ENCODE measurements around the gene CD44. TPM values are rescaled to one million over a fixed set of nuclear protein-coding genes. Genes with fewer than 3 reads are reported as not detected.

The CD44 gene
- total RNA-seq, 1 donor, result 1,071 TPM

GRCh38 chr11:35183326-35183925 lies 44.5 kb downstream of the CD44 start:
- Histone ChIP-seq H3K9me3 (ENCODE audit: low read depth, low read length) (no peaks in the 10 kb centered on the region), H3K4me3 (ENCODE audit: low read length) (no peak overlapping the region), H3K4me1 (ENCODE audit: insufficient read depth, low read length) (peaks cover 64% of the 10 kb centered on the region), H3K27me3 (ENCODE audit: insufficient read depth, low read length) (no peaks in the 10 kb centered on the region)

- Histone ChIP-seq H3K27me3 (ENCODE audit: insufficient read depth, low read length) (no peaks in the 10 kb centered on the region), H3K4me1 (ENCODE audit: insufficient read depth, low read length) (peaks cover 64% of the 10 kb centered on the region), H3K4me3 (ENCODE audit: low read length) (no peak overlapping the region), H3K9me3 (ENCODE audit: low read depth, low read length) (no peaks in the 10 kb centered on the region)
Observed at GRCh38 chr11:35185696-35186095, 46.7 kb downstream of the CD44 start.

GRCh38 chr11:35187996-35188395 lies 49.0 kb downstream of the CD44 start:
- no peak overlapping the region for H3K4me3 ChIP-seq (ENCODE audit: low read length)
- H3K27me3 ChIP-seq (ENCODE audit: insufficient read depth, low read length), result no peaks in the 10 kb centered on the region
- peaks cover 64% of the 10 kb centered on the region for H3K4me1 ChIP-seq (ENCODE audit: insufficient read depth, low read length)
- H3K9me3 ChIP-seq (ENCODE audit: low read depth, low read length), result no peaks in the 10 kb centered on the region

GRCh38 chr11:35190804-35191348 lies 51.9 kb downstream of the CD44 start:
- Histone ChIP-seq H3K9me3 (ENCODE audit: low read depth, low read length) (no peaks in the 10 kb centered on the region), H3K4me1 (ENCODE audit: insufficient read depth, low read length) (peaks cover 58% of the 10 kb centered on the region), H3K4me3 (ENCODE audit: low read length) (no peak overlapping the region), H3K27me3 (ENCODE audit: insufficient read depth, low read length) (no peaks in the 10 kb centered on the region)

GRCh38 chr11:35192347-35192746 lies 53.4 kb downstream of the CD44 start:
- no peak overlapping the region for H3K4me3 ChIP-seq (ENCODE audit: low read length)
- no peaks in the 10 kb centered on the region for H3K9me3 ChIP-seq (ENCODE audit: low read depth, low read length)
- H3K4me1 ChIP-seq (ENCODE audit: insufficient read depth, low read length), result peaks cover 61% of the 10 kb centered on the region
- H3K27me3 ChIP-seq (ENCODE audit: insufficient read depth, low read length), result no peaks in the 10 kb centered on the region

GRCh38 chr11:35193767-35194166 lies 54.8 kb downstream of the CD44 start:
- H3K27me3 ChIP-seq (ENCODE audit: insufficient read depth, low read length), result no peaks in the 10 kb centered on the region
- H3K9me3 ChIP-seq (ENCODE audit: low read depth, low read length), result no peaks in the 10 kb centered on the region
- peaks cover 61% of the 10 kb centered on the region for H3K4me1 ChIP-seq (ENCODE audit: insufficient read depth, low read length)
- H3K4me3 ChIP-seq (ENCODE audit: low read length), result no peak overlapping the region

GRCh38 chr11:35197292-35197691 lies 58.3 kb downstream of the CD44 start:
- no peaks in the 10 kb centered on the region for H3K9me3 ChIP-seq (ENCODE audit: low read depth, low read length)
- no peak overlapping the region for H3K4me3 ChIP-seq (ENCODE audit: low read length)
- no peaks in the 10 kb centered on the region for H3K27me3 ChIP-seq (ENCODE audit: insufficient read depth, low read length)
- peaks cover 36% of the 10 kb centered on the region for H3K4me1 ChIP-seq (ENCODE audit: insufficient read depth, low read length)

- H3K9me3 ChIP-seq (ENCODE audit: low read depth, low read length), result no peaks in the 10 kb centered on the region
- peaks cover 36% of the 10 kb centered on the region for H3K4me1 ChIP-seq (ENCODE audit: insufficient read depth, low read length)
- no peak overlapping the region for H3K4me3 ChIP-seq (ENCODE audit: low read length)
- no peaks in the 10 kb centered on the region for H3K27me3 ChIP-seq (ENCODE audit: insufficient read depth, low read length)
Observed at GRCh38 chr11:35200811-35201341, 61.9 kb downstream of the CD44 start.

- H3K4me3 ChIP-seq (ENCODE audit: low read length), result no peak overlapping the region
- H3K4me1 ChIP-seq (ENCODE audit: insufficient read depth, low read length), result peaks cover 15% of the 10 kb centered on the region
- H3K9me3 ChIP-seq (ENCODE audit: low read depth, low read length), result no peaks in the 10 kb centered on the region
- H3K27me3 ChIP-seq (ENCODE audit: insufficient read depth, low read length), result no peaks in the 10 kb centered on the region
Observed at GRCh38 chr11:35204614-35205013, 65.6 kb downstream of the CD44 start.

- peaks cover 27% of the 10 kb centered on the region for H3K4me1 ChIP-seq (ENCODE audit: insufficient read depth, low read length)
- no peak overlapping the region for H3K4me3 ChIP-seq (ENCODE audit: low read length)
- H3K9me3 ChIP-seq (ENCODE audit: low read depth, low read length), result no peaks in the 10 kb centered on the region
- no peaks in the 10 kb centered on the region for H3K27me3 ChIP-seq (ENCODE audit: insufficient read depth, low read length)
Observed at GRCh38 chr11:35206616-35207015, 67.6 kb downstream of the CD44 start.

GRCh38 chr11:35207471-35208403 lies 68.8 kb downstream of the CD44 start:
- Histone ChIP-seq H3K4me1 (ENCODE audit: insufficient read depth, low read length) (peaks cover 34% of the 10 kb centered on the region), H3K9me3 (ENCODE audit: low read depth, low read length) (no peaks in the 10 kb centered on the region), H3K27me3 (ENCODE audit: insufficient read depth, low read length) (no peaks in the 10 kb centered on the region), H3K4me3 (ENCODE audit: low read length) (no peak overlapping the region)

GRCh38 chr11:35208795-35209194 lies 69.8 kb downstream of the CD44 start:
- no peaks in the 10 kb centered on the region for H3K9me3 ChIP-seq (ENCODE audit: low read depth, low read length)

GRCh38 chr11:35210876-35211546 lies 72.0 kb downstream of the CD44 start:
- Histone ChIP-seq H3K27me3 (ENCODE audit: insufficient read depth, low read length) (no peaks in the 10 kb centered on the region), H3K9me3 (ENCODE audit: low read depth, low read length) (no peaks in the 10 kb centered on the region), H3K4me3 (ENCODE audit: low read length) (no peak overlapping the region), H3K4me1 (ENCODE audit: insufficient read depth, low read length) (peaks cover 53% of the 10 kb centered on the region)

More at GRCh38 chr11:35208795-35209194, 69.8 kb downstream of the CD44 start:
- Histone ChIP-seq H3K4me3 (ENCODE audit: low read length) (no peak overlapping the region), H3K27me3 (ENCODE audit: insufficient read depth, low read length) (no peaks in the 10 kb centered on the region), H3K4me1 (ENCODE audit: insufficient read depth, low read length) (peaks cover 44% of the 10 kb centered on the region)

- Histone ChIP-seq H3K4me1 (ENCODE audit: insufficient read depth, low read length) (peaks cover 61% of the 10 kb centered on the region), H3K4me3 (ENCODE audit: low read length) (no peak overlapping the region), H3K9me3 (ENCODE audit: low read depth, low read length) (no peaks in the 10 kb centered on the region), H3K27me3 (ENCODE audit: insufficient read depth, low read length) (no peaks in the 10 kb centered on the region)
Observed at GRCh38 chr11:35211952-35212351, 73.0 kb downstream of the CD44 start.
